GM12892 (cell line): Measurements from ENCODE around the gene VSIG10L.

Experiments
- DNase-seq: peaks from one replicate; pipeline ENCODE4 v3.0.0; 2011; ENCODE audit not compliant: insufficient read length
- FAIRE-seq: peaks from 2 replicates; lab custom pipeline; 2011; peaks lifted over from hg19 to GRCh38; lab: Jason Lieb, UNC
- POLR2A ChIP-seq: IDR thresholded peaks from 2 replicates; pipeline ENCODE4 v1.6.1; 2011; ENCODE audit warnings: low read depth, low read length, control low read depth
- POLR2AphosphoS5 ChIP-seq: IDR thresholded peaks from 2 replicates; pipeline ENCODE4 v1.6.1; 2011; ENCODE audit warnings: low read depth, low read length, control low read depth
- TAF1 ChIP-seq: IDR thresholded peaks from 2 replicates; pipeline ENCODE4 v1.6.1; 2011; ENCODE audit warnings: low read depth, mild to moderate bottlenecking, control low read depth, low read length, borderline replicate concordance

The VSIG10L gene

DNA sequence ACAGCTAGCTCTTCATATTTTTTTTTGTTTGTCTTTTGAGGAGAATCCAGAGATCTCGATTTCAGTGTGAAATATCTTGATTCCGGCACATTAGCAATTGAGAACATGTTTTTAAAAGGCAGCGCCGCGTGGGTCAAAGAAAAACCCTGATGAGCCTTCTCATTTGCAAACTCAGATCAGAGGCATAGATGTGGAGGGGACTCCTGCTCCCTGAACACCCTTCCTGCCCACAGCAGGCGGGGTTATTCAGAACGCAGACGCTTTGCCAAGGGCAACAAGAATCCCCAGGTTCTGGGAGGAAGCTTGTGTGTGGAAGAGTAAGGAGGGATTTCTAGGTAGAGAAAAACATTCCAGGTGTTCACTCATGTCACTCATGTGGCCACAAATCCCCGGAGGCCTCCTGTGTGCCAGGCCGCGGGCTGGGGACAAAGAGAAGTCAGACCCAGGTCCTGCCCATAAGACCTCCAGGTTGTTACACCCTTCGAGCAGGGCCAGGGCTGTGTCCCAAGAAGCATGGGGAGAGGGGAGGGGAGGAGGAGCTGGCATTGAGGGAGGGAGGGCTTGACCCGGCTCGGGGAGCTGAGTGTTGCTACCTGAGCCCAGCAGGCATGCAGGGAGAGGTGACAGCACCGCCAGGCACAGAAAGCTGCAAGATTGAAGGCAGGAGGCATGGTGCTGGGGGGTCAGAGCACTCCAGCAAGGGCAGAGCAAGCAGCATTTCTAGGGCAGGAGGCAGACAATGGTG, 46.4 kb downstream of the VSIG10L start:
- DNase-seq: no peak
- TF ChIP-seq TAF1 (no peak), POLR2AphosphoS5 (no peak), POLR2A (no peak)
- FAIRE-seq: no peak

DNA sequence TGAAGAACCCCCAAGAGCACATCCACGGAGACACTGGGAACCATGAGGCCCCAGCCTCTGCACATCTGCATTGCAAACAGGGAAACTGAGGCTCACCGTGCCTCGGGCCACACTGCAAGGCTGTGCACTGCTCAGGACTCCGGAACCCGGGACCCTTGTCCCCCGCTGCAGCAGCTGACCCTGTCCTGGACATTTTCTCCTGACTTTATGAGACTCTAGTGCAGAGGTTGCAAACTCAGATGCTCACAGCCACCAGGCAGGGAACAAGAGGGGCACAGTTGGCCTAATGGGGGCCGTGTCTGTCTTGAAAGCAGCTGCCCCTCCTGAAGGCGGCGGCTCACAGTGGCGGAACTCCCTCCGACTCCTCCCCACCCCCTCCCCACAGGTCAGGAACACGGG, 47.0 kb downstream of the VSIG10L start:
- DNase-seq (no peak), FAIRE-seq (no peak)
- no peak for TF ChIP-seq TAF1
- TF ChIP-seq POLR2AphosphoS5: no peak
- TF ChIP-seq POLR2A: no peak

DNA sequence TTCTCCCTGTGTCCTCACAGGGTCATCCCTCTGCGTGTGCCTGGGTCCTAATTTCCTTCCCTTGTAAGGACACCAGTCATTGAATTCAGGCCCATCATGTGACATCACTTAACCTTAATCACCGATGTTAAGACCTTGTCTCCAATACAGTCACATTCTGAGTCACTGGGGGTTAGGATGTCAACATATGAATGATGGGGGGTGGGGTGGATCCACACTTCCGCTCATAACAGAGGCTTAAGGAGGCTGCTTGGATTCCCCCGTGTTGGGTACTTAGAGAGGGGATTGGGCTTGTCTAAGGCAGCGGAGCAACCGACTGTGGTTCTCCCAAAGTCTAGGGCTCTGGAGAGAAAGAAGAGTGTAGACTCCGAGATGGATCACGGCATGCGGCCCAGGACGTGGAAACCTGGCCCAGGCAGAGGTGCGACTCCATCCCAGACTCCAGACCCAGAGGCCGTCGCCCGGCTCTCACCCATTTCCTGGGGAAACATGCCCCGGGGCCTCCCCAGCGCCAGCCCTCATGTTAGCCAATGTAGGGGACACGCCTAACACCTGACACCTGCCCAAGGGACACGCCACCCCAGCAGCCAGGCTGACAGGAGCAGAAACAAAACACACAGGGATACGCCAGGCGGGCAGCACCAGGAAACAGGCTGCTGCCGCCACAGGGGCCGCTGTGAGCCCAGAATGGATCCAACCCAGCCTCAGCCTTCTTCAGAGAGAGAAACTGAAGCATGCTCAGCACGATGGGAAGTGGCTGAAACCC, 47.5 kb downstream of the VSIG10L start:
- FAIRE-seq: no peak
- TF ChIP-seq TAF1 (no peak), POLR2A (no peak), POLR2AphosphoS5 (no peak)
- DNase-seq: no peak

DNA sequence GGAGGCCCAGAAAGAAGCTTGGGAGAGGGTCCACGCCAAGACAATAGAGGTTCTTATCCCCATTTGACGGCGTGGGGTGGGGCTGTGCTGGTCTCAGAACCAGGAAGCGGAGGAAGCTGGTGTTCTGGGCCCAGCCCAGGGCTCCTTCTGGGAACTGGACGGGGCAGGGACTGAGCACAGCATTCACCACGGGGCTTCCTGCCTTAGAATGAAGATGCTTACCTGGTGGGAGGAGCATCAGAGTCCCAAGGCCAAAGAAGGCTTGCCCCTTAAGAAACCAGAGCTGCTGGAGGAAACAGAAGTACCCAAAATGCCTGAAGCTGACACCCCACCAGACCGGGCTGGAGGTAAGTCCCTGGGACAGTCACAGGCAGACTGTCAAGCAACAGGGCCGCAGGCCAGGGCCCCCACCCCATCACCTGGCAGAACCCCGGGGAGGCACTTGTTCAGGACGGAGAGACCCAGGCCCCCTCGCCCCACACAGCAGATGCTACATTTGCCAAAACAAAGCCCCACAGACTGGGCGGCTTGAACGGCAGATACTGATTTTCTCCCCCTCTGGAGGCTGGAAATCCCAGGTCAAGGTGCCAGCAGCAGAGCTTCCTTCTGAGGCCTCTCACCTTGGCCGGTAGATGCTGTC, 48.2 kb downstream of the VSIG10L start:
- DNase-seq (no peak), FAIRE-seq (no peak)
- TF ChIP-seq POLR2AphosphoS5 (no peak), TAF1 (no peak), POLR2A (no peak)

DNA sequence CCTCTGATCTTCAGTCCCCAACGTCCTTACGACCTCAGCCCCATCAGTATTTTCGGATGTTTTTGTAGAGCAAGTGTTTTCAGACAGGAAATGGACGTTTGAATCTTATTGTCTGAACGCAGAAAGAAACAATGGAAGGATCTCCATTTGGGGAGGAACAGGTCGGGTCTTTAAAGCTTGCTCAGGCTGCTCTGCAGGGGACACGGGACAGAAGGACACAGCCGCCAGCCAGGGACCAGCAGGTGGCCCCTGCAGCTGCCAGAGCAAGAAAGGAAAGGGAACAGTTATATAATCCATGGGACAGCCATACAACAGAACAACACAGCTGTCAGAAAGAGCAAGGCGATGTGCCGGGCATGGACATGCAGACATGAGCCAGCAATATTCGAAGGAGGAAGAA, 49.0 kb downstream of the VSIG10L start:
- DNase-seq (no peak), FAIRE-seq (no peak)
- TF ChIP-seq TAF1 (no peak), POLR2A (no peak), POLR2AphosphoS5 (no peak)

DNA sequence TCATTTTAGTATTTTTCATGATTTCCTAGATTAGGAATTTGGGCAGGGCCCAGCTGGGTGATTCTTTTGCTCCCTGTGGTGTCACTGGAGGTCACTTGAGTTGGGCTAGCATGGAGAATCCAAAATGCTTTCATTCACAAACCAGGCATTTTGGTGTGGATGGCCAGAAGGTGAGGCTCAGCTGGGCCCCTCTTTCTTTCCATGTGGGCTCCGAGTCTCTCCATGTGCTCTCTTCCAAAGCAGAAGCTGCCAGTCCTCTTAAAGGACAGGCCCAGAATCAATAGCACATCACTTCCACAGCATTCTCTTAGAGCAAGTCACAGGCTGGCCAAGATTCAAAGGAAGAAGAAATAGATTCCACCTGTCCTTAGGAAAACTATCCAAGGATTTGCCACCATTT, 52.3 kb downstream of the VSIG10L start:
- FAIRE-seq (no peak), DNase-seq (no peak)
- no peak for TF ChIP-seq POLR2A
- no peak for TF ChIP-seq POLR2AphosphoS5
- TF ChIP-seq TAF1: no peak

DNA sequence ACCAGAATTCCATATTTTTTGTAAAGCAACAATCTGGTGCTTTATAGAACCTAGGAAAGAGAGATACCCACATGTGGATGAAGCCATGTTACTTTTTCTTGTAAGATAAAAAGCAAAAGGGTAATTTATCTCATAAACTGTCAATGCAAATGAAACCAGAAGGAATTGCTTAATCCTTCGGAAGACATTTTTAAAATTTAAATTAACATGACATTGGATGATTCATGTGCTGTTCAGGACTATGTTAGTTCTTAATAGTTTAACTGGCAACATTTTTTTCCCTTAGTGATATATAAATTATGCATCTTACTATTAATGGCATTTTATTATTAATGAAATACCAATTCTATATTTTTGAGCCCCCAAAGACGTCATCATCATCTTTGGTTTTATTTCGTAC, 56.3 kb downstream of the VSIG10L start:
- FAIRE-seq (no peak), DNase-seq (no peak)
- TF ChIP-seq POLR2AphosphoS5 (no peak), POLR2A (no peak), TAF1 (no peak)

DNA sequence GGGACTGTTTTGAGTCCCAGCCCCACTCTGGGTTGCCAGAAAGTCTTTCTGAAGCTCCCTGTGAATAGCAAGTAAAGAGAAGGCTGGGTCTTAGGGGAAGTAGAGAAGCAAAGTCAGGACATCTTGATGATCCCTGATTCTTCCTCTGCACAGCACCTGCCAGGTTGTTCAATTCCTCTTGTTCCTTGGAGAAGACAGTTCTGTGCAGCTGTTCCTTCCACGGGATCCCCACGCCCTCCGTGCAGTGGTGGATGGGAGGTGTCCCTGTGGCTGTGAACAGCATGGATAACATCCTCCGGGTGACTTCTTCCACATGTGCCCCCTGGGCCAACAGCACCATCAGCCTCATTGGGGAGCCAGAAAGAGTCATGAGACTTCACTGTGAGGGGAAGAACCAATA, 59.6 kb downstream of the VSIG10L start:
- DNase-seq (no peak), FAIRE-seq (no peak)
- no peak for TF ChIP-seq POLR2AphosphoS5
- TF ChIP-seq TAF1: no peak
